HCT116 (cell line): ENCODE results near the gene CPLX4.

Experiments
- CEBPB ChIP-seq: IDR thresholded peaks from 2 replicates; pipeline ENCODE4 v1.6.1; 2012; ENCODE audit warnings: low read depth
- CTCF ChIP-seq, 3 experiments: fragments of 200-600 bp in 1 of 3; sonication (generic) in 1 of 3; IDR thresholded peaks in 2 of 3; conservative IDR thresholded peaks in 1 of 3; 2 replicates each; pipeline ENCODE4 v1.5.1; 2012 to 2017; ENCODE audit warnings: low read depth in 2 of 3, low read length in 2 of 3, antibody characterized with exemption in 1 of 3, borderline replicate concordance in 1 of 3, control low read depth in 1 of 3, mild to moderate bottlenecking in 1 of 3, mixed read lengths in 1 of 3, mixed run types in 1 of 3, moderate library complexity in 1 of 3; ENCODE audit not compliant: insufficient read depth in 1 of 3
- EZH2 ChIP-seq: fragments of 200-600 bp; sonication (generic); IDR thresholded peaks from 2 replicates; pipeline ENCODE4 v1.6.1; 2017; ENCODE audit warnings: antibody characterized with exemption, mixed run types
- POLR2A ChIP-seq: IDR thresholded peaks from 2 replicates; pipeline ENCODE4 v1.7.0; 2011; ENCODE audit warnings: borderline replicate concordance; ENCODE audit not compliant: insufficient read depth, insufficient read length; ENCODE audit errors: extremely low read depth
- POLR2AphosphoS5 ChIP-seq: IDR thresholded peaks from 2 replicates; pipeline ENCODE4 v1.6.1; 2011; ENCODE audit warnings: mild to moderate bottlenecking, low read depth, low read length, moderate library complexity
- RAD21 ChIP-seq: IDR thresholded peaks from 2 replicates; pipeline ENCODE4 v1.6.1; 2012; ENCODE audit warnings: low read depth, mild to moderate bottlenecking
- SIN3A ChIP-seq: IDR thresholded peaks from 2 replicates; pipeline ENCODE4 v1.6.1; 2012; ENCODE audit warnings: low read depth
- TCF7L2 ChIP-seq: IDR thresholded peaks from 2 replicates; pipeline ENCODE4 v1.7.0; 2011; ENCODE audit warnings: borderline replicate concordance, inconsistent platforms; ENCODE audit not compliant: insufficient read depth, insufficient read length; ENCODE audit errors: extremely low read depth
- TF ChIP-seq, protein P1 (sequence below): IDR thresholded peaks from 2 replicates; pipeline ENCODE4 v1.6.1; 2012; ENCODE audit warnings: low read depth
- TF ChIP-seq, protein P2 (sequence below): IDR thresholded peaks from 2 replicates; pipeline ENCODE4 v1.6.1; 2012

GRCh38 chr18:59308938-59309260, 9.6 kb downstream of the CPLX4 start:
- TF ChIP-seq POLR2A (no peak), CTCF (IDR thresholded peaks at IDR 0.05 in 2 of 3, conservative IDR thresholded peaks at IDR 0.05 in 1 of 3; ENCODE audit: borderline replicate concordance in 1 of 3, insufficient read depth in 1 of 3, low read depth in 2 of 3, low read length in 2 of 3) (no peak), SIN3A (no peak), EZH2 (no peak), POLR2AphosphoS5 (no peak), TCF7L2 (no peak), RAD21 (no peak), CEBPB (no peak)
- TF ChIP-seq, protein P1, sequence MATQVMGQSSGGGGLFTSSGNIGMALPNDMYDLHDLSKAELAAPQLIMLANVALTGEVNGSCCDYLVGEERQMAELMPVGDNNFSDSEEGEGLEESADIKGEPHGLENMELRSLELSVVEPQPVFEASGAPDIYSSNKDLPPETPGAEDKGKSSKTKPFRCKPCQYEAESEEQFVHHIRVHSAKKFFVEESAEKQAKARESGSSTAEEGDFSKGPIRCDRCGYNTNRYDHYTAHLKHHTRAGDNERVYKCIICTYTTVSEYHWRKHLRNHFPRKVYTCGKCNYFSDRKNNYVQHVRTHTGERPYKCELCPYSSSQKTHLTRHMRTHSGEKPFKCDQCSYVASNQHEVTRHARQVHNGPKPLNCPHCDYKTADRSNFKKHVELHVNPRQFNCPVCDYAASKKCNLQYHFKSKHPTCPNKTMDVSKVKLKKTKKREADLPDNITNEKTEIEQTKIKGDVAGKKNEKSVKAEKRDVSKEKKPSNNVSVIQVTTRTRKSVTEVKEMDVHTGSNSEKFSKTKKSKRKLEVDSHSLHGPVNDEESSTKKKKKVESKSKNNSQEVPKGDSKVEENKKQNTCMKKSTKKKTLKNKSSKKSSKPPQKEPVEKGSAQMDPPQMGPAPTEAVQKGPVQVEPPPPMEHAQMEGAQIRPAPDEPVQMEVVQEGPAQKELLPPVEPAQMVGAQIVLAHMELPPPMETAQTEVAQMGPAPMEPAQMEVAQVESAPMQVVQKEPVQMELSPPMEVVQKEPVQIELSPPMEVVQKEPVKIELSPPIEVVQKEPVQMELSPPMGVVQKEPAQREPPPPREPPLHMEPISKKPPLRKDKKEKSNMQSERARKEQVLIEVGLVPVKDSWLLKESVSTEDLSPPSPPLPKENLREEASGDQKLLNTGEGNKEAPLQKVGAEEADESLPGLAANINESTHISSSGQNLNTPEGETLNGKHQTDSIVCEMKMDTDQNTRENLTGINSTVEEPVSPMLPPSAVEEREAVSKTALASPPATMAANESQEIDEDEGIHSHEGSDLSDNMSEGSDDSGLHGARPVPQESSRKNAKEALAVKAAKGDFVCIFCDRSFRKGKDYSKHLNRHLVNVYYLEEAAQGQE: no peak
- TF ChIP-seq, protein P2, sequence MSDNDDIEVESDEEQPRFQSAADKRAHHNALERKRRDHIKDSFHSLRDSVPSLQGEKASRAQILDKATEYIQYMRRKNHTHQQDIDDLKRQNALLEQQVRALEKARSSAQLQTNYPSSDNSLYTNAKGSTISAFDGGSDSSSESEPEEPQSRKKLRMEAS: no peak; the same call in 1 of the 2 replicates
